Astrocyte (in vitro differentiated cells and primary cell): ENCODE data around the gene ARMC9. TPM values are rescaled to one million over a fixed set of nuclear protein-coding genes. Genes with fewer than 3 reads are reported as not detected.

Experiments used
- DNase-seq: peaks from one replicate; pipeline ENCODE4 v3.0.0-alpha.2; 2010; ENCODE audit warnings: low read depth
- FAIRE-seq: peaks from 2 replicates; lab custom pipeline; 2011; peaks lifted over from hg19 to GRCh38; lab: Jason Lieb, UNC
- H2AFZ ChIP-seq: 2 replicates; pipeline ENCODE4 v1.6.0; 2012; ENCODE audit warnings: low read depth, low read length, inconsistent platforms
- H3K27ac ChIP-seq: 2 replicates; pipeline ENCODE4 v1.5.1; 2011; ENCODE audit warnings: low read depth, low read length, inconsistent platforms
- H3K27me3 ChIP-seq: 2 replicates; pipeline ENCODE4 v1.6.0; 2011; ENCODE audit warnings: low read length, inconsistent platforms; ENCODE audit not compliant: insufficient read depth
- H3K36me3 ChIP-seq: 2 replicates; pipeline ENCODE4 v1.5.1; 2011; ENCODE audit warnings: low read length, inconsistent platforms; ENCODE audit not compliant: insufficient read depth
- H3K4me1 ChIP-seq: 2 replicates; pipeline ENCODE4 v1.5.1; 2011; ENCODE audit warnings: low read length, inconsistent platforms; ENCODE audit not compliant: insufficient read depth
- H3K4me2 ChIP-seq: 2 replicates; pipeline ENCODE4 v1.6.0; 2012; ENCODE audit warnings: low read length, inconsistent platforms
- H3K4me3 ChIP-seq: 2 replicates; pipeline ENCODE4 v1.5.1; 2011; ENCODE audit warnings: low read depth, mild to moderate bottlenecking, low read length, inconsistent platforms; ENCODE audit not compliant: insufficient read depth
- H3K79me2 ChIP-seq: 2 replicates; pipeline ENCODE4 v1.6.0; 2012; ENCODE audit warnings: mild to moderate bottlenecking, low read length, inconsistent platforms; ENCODE audit not compliant: insufficient read depth
- H3K9ac ChIP-seq: 2 replicates; pipeline ENCODE4 v1.6.0; 2012; ENCODE audit warnings: mild to moderate bottlenecking, low read length, inconsistent platforms
- H3K9me3 ChIP-seq: 2 replicates; pipeline ENCODE4 v1.5.1; 2012; ENCODE audit warnings: low read depth, mild to moderate bottlenecking, low read length, inconsistent platforms; ENCODE audit not compliant: insufficient read depth
- H4K20me1 ChIP-seq: 2 replicates; pipeline ENCODE4 v1.6.0; 2012; ENCODE audit warnings: low read length, inconsistent platforms; ENCODE audit not compliant: insufficient read depth
- H3K27ac Mint-ChIP-seq: one replicate; pipeline ENCODE4 v1.8.0; 2021; ENCODE audit warnings: mild to moderate bottlenecking, mixed read lengths; ENCODE audit not compliant: unreplicated experiment
- H3K27me3 Mint-ChIP-seq: one replicate; pipeline ENCODE4 v1.8.0; 2021; ENCODE audit warnings: low read depth, mixed read lengths; ENCODE audit not compliant: unreplicated experiment
- H3K36me3 Mint-ChIP-seq: one replicate; pipeline ENCODE4 v1.8.0; 2021; ENCODE audit warnings: low read depth, mixed read lengths; ENCODE audit not compliant: unreplicated experiment
- H3K4me1 Mint-ChIP-seq: one replicate; pipeline ENCODE4 v1.8.0; 2021; ENCODE audit warnings: low read depth, mixed read lengths; ENCODE audit not compliant: unreplicated experiment
- H3K4me3 Mint-ChIP-seq: one replicate; pipeline ENCODE4 v1.8.0; 2021; ENCODE audit warnings: mild to moderate bottlenecking, moderate library complexity, mixed read lengths; ENCODE audit not compliant: unreplicated experiment
- H3K9me3 Mint-ChIP-seq: one replicate; pipeline ENCODE4 v1.8.0; 2021; ENCODE audit warnings: mild to moderate bottlenecking, mixed read lengths; ENCODE audit not compliant: unreplicated experiment
- EZH2 ChIP-seq: IDR thresholded peaks from 2 replicates; pipeline ENCODE4 v1.6.1; 2012; ENCODE audit warnings: mild to moderate bottlenecking, low read length, inconsistent platforms; ENCODE audit not compliant: insufficient read depth
- total RNA-seq: library from RNA; stranded (reverse); gene quantifications from 2 replicates; pipeline ENCODE4 v1.2.1, GENCODE V29; 2021
- TF ChIP-seq, protein P1 (sequence below): IDR thresholded peaks from 2 replicates; pipeline ENCODE4 v1.5.1; 2011; ENCODE audit warnings: low read depth, mild to moderate bottlenecking, inconsistent platforms, low read length, moderate library complexity; ENCODE audit not compliant: insufficient read depth

ARMC9 gene
- total RNA-seq, 1 donor from 2014 or later, result 52.4 TPM

DNA sequence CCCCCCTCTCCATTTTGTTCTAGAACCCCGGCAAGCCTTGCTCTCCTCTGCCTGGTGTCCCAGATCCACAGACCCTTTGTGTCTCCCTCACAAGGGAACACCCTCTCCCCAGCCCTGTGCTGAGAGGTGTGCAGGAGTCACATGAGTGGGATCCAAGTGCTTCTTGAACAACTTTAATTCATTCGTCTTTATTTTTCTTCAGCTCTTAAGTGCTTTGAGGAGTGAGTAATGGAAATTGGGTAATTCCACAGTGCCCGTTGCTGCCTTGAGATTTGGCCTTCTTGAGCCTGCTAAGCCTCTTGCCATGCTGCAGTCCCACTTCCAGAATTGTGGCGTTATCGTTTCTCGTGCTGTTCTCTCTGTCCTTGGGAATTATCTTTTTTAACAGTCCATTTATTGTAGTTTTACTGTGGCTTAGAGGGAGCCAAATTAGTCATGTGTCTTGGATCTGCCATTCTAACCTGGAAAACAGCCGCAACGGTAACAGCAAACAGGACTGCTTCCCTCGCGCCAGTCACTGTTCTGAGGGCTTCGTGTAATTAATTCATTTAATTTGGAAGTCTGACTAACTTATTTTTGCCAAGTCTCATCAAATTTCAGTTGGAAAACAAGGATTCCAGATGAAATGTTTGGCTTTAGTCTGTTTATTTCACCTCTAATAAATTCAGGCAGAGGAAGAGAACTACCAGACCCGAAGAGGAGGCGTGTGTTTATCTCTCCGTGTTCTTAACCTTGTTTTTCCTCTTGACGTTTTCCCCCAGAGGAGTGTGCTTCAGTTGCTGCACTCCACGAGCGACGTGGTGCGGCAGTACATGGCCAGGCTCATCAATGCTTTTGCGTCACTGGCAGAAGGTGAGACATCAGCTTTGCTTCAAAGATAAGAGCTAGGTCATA lies 72.0 kb downstream of the ARMC9 start:
- FAIRE-seq (no peak), DNase-seq (no peak)
- no peak overlapping the region for H3K4me2 ChIP-seq
- no peaks in the 10 kb centered on the region for H3K9me3 ChIP-seq
- H4K20me1 ChIP-seq, result no peaks in the 10 kb centered on the region
- no peaks in the 10 kb centered on the region for H3K27me3 ChIP-seq
- no peak overlapping the region for H2AFZ ChIP-seq
- H3K9ac ChIP-seq, result no peak overlapping the region
- Mint-ChIP-seq H3K4me3 (no peak overlapping the region), H3K9me3 (no peaks in the 10 kb centered on the region), H3K27me3 (no peaks in the 10 kb centered on the region), H3K4me1 (peaks cover 4% of the 10 kb centered on the region), H3K36me3 (peaks cover 36% of the 10 kb centered on the region), H3K27ac (no peak overlapping the region)
- H3K4me1 ChIP-seq, result no peaks in the 10 kb centered on the region
- H3K27ac ChIP-seq, result no peak overlapping the region
- no peaks in the 10 kb centered on the region for H3K79me2 ChIP-seq
- TF ChIP-seq EZH2, result no peak
- TF ChIP-seq, protein P1, sequence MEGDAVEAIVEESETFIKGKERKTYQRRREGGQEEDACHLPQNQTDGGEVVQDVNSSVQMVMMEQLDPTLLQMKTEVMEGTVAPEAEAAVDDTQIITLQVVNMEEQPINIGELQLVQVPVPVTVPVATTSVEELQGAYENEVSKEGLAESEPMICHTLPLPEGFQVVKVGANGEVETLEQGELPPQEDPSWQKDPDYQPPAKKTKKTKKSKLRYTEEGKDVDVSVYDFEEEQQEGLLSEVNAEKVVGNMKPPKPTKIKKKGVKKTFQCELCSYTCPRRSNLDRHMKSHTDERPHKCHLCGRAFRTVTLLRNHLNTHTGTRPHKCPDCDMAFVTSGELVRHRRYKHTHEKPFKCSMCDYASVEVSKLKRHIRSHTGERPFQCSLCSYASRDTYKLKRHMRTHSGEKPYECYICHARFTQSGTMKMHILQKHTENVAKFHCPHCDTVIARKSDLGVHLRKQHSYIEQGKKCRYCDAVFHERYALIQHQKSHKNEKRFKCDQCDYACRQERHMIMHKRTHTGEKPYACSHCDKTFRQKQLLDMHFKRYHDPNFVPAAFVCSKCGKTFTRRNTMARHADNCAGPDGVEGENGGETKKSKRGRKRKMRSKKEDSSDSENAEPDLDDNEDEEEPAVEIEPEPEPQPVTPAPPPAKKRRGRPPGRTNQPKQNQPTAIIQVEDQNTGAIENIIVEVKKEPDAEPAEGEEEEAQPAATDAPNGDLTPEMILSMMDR, result no peak
- no peak overlapping the region for H3K4me3 ChIP-seq
- H3K36me3 ChIP-seq, result peaks cover 49% of the 10 kb centered on the region

DNA sequence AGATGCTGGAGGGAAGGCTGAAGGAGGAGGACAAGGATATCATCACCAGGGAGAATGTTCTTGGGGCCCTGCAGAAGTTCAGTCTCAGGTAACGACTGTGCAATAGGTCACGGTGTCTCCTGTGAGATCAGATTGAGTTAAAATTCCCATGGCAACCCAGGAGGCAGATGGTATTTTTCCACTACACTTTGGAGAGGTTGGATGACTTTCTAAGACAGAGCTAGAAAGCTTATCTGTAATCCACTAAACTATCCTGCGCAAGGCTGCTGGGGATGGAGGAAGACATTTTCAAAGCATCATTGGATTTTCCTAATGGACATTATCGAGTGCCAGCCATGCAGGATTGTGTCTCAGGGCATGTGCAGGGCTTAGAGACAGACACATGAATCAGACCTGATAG lies 74.6 kb downstream of the ARMC9 start:
- H3K9me3 Mint-ChIP-seq, result no peaks in the 10 kb centered on the region
- no peak overlapping the region for H3K9ac ChIP-seq
- peaks cover 36% of the 10 kb centered on the region for H3K36me3 Mint-ChIP-seq
- H3K27me3 ChIP-seq, result no peaks in the 10 kb centered on the region
- H3K4me1 ChIP-seq, result peaks cover 5% of the 10 kb centered on the region
- H3K79me2 ChIP-seq, result no peaks in the 10 kb centered on the region
- H3K4me1 Mint-ChIP-seq, result peaks cover 10% of the 10 kb centered on the region
- FAIRE-seq (no peak), DNase-seq (no peak)
- TF ChIP-seq, protein P1, result no peak
- TF ChIP-seq EZH2, result no peak
- no peak overlapping the region for H3K4me3 Mint-ChIP-seq
- no peaks in the 10 kb centered on the region for H3K27me3 Mint-ChIP-seq
- no peak overlapping the region for H3K27ac ChIP-seq
- no peak overlapping the region for H2AFZ ChIP-seq
- H3K4me2 ChIP-seq, result no peak overlapping the region
- no peak overlapping the region for H3K4me3 ChIP-seq
- H4K20me1 ChIP-seq, result no peaks in the 10 kb centered on the region
- peaks cover 48% of the 10 kb centered on the region for H3K36me3 ChIP-seq
- no peak overlapping the region for H3K27ac Mint-ChIP-seq
- no peaks in the 10 kb centered on the region for H3K9me3 ChIP-seq

DNA sequence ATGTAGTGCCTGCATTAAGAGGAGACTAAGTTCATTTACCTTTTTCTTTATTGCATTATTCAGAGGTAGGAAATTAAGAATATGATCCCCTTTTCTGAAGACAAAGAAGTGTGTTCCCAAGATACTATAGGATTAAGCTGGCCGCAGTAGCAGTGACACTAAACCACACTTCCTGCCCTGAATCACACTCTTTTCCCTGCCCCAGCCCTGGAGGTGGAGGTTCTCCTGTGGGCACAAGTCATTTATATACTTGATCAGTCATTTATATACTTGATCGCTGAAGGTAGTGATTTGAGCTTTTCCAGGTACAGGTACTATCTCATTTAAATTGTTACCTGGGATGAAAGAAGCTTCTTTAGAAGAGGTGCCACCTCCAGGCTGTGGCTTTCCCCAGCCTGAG lies 78.6 kb downstream of the ARMC9 start:
- Histone ChIP-seq H3K9ac (no peak overlapping the region), H3K27ac (no peak overlapping the region), H3K27me3 (no peaks in the 10 kb centered on the region), H3K79me2 (no peaks in the 10 kb centered on the region), H3K4me3 (no peak overlapping the region), H4K20me1 (no peaks in the 10 kb centered on the region), H3K36me3 (peaks cover 45% of the 10 kb centered on the region), H3K4me1 (peaks cover 5% of the 10 kb centered on the region), H3K9me3 (no peaks in the 10 kb centered on the region), H2AFZ (no peak overlapping the region), H3K4me2 (no peak overlapping the region)
- peaks cover 10% of the 10 kb centered on the region for H3K4me1 Mint-ChIP-seq
- TF ChIP-seq EZH2, result no peak
- TF ChIP-seq, protein P1, result no peak
- no peaks in the 10 kb centered on the region for H3K27me3 Mint-ChIP-seq
- FAIRE-seq, result peak; percentile 20
- H3K36me3 Mint-ChIP-seq, result peaks cover 41% of the 10 kb centered on the region
- H3K9me3 Mint-ChIP-seq, result no peaks in the 10 kb centered on the region
- H3K27ac Mint-ChIP-seq, result no peak overlapping the region
- no peak for DNase-seq
- H3K4me3 Mint-ChIP-seq, result no peak overlapping the region
